ENCODE results near the gene FAM216A.
"Not testable (repeated sequence)": the region's sequence is repeated elsewhere in the genome, so short reads cannot be mapped to it uniquely, and the experiment has no call there.

Gene FAM216A, protein sequence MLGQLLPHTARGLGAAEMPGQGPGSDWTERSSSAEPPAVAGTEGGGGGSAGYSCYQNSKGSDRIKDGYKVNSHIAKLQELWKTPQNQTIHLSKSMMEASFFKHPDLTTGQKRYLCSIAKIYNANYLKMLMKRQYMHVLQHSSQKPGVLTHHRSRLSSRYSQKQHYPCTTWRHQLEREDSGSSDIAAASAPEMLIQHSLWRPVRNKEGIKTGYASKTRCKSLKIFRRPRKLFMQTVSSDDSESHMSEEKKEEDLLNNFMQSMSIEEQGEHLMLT

DNA sequence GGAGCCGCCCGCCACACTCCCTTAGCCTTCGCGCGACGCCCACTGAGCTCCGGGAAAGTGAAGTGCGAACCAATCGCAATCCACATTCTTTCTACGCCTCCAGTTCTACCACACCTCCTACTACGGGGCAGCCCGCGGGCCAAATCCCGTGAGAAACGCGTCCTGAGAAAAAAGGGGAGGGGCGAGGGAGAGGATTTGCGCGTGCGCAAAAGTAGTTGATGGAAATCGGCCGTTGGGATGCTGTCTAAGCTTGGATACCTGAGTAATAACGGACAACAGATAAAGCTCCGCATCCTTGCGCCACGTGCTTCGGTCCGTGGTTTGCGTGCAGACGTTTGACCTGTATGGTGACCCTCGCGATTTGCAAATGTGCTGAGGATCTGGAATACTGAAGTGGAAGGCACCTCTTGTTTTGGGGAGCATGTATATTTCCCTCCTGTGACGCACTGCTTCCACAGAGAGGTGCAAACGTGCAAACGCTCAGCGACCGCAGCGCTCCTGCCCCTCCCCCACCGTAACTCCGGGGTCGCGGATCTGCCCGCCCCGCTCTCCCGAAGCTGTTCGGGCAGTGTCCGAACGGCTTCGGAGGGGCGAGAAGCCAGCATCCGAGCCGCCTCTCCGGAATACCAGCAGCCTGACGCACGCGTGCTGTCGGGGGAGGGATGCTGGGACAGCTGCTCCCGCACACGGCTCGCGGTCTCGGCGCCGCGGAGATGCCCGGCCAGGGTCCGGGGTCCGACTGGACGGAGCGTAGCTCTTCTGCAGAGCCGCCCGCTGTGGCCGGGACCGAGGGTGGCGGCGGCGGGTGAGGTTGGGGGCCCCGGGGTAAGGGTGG lies at the start of gene FAM216A, which contains the start of gene GPN3:
FAM216A (plus strand) TSS at position 632 of the 835 bp plus-strand sequence; CDS start at position 663, 31 bp downstream.
GPN3 (minus strand) TSS at position 44 of the 835 bp plus-strand sequence. CDS start 54 bp downstream, outside the sequence.
- peak; percentile 92 to 93 for DNase-seq

DNA sequence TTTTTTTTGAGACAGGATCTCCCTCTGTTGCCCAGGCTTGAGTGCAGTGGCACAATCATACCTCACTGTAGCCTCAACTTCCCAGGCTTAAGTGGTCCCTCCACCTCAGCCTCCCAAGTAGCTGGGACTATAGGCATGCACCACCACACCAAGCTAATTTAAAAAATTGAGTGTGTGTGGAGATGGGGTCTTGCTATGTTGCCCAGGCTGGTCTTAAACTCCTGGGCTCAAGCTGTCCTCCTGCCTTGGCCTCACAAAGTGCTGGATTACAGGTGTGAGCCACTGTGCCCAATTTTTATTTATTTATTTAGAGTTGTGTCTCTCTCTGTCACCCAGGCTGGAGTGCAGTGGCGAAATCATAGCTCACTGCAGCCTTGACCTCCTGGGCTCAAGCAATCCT lies 48.0 kb upstream of the FAM216A start:
- not testable (repeated sequence) for DNase-seq

DNA sequence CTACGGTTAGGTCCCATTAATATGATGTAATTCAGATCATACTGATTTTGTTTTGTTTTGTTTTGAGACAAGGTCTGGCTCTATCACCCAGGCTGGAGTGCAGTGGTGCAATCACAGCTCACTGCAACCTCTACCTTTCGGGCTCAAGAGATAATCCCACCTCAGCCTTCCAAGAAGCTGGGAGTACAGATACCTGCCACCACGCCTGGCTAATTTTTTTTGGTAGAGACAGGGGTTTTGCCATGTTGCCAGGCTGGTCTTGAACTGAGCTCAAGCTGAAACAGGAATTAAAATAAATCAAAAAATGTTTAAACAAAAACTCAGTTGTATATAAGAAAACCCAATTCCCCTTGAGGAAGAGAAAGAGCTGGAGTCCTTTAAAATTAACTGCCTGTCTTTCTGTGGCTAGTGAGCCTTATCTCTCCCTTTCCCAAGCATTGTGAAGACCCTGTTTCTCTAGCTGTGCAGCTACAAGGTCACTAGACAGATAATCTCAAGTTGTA lies 47.4 kb upstream of the FAM216A start:
- DNase-seq = no peak

DNA sequence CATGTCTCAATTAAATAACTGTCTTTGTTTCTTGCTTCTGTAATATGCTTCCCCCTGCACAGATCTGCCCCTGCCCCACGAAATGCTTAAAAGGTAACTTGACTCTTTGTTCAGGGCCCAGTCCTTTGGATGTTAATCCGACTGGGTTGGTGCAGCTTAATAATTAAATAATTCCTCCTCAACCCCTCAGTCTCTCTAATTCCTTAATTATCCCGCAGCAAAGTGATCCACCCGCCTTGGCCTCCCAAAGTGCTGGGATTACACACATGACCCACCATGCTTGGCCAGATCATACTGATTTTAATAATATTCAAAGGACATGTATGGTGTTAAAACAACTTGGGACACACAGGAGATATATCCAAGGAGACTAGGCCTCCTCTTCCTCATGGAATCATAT lies 46.9 kb upstream of the FAM216A start:
- no peak for DNase-seq

DNA sequence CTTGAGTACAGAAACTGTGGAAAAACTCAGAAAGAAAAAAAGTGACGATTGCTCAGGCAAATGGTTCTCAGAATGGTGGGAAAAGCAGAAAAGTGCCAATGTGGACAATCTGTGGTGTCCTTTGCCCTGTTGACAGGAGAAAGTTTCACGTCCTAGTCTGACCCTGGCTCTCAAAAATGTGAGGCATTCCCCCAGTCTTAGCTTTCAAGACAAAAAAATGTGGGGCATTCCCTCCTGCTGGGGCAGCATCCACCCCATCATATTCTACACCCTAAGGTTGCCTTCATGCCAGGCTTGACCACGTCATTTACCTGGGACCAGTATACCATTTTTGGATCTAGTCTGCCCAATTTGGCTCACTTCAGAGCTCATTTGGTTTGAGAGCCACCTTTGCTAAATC lies 44.4 kb upstream of the FAM216A start:
- no peak for DNase-seq

DNA sequence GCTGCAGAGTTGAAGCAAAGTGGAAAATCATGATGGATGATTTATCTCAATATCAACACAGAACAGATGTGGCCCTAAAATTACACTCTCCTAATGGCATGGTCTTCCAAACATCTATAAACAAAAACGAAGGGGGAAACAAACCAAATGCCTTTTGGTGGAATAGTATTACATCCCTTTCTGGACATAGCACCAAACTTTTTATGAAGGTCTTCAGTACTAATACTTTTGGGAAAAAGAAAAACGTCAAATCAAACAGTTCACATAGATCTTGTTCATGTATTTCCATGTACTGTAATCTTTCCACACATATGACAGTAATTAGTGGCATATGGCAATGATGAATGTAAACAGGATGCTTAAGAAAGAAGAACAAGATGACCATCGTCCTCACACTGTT lies 42.2 kb upstream of the FAM216A start:
- DNase-seq = no peak

DNA sequence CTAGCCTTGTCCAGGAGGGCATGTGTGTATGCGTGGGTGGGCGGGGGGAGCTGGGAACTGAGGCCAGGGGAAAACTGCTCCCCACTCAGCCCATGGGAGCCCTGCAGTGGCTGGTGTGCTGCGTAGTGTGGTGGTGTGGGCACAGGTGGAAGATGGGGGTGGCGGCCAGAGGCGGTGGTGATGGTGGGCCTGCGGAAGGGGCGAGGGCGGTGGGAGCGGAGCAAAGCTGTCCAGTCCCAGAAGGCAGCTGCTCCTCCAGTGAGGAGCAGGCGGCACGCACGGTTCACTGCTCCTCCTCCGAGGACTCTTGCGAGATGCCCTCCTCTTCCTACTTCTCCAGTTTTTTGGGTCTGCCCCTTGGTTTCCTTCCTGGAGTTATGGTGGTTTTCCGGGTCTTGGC lies 39.0 kb upstream of the FAM216A start:
- not testable (repeated sequence) for DNase-seq

DNA sequence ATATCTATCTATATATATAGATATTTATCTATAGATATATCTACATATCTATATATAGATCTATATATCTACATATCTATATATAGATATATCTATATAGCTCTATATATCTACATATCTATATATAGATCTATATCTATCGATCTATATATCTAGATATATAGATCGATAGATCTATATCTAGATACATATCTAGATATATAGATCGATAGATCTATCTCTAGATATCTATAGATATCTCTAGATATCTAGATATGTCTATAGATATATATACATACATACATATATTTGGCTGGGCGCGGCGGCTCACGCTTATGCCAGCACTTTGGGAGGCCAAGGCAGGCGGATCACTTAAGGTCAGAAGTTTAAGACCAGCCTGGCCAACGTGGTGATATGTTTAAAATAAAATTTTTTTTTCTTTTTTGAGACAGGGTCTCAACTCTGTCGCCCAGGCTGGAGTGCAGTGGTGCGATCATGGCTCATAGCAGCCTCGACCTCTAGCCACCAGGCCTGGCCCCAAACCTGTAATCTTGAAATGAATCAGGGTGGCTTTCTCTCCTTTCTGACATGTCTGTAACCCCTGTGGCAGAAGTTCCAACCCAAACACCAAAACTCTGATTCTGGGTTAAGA lies 36.6 kb upstream of the FAM216A start:
- no peak for DNase-seq

DNA sequence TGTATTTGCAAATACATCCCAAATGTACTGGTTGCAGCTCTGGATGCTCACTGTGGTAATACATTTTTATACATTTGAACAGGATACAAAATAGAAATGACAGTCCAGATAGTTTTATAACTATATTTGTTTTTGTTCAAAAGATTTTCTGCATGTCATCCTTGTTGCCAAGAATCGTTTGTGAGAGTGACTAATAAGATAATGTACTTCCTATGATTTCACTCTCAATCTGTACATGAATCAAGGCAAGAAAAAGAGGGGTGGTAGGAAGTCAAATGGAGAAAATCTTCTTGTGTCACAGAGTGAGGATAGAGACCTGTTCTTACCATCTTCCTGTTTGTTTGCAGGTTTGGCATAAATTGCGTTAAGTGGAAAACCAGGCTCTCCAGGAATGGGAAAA lies 32.4 kb upstream of the FAM216A start:
- no peak for DNase-seq

DNA sequence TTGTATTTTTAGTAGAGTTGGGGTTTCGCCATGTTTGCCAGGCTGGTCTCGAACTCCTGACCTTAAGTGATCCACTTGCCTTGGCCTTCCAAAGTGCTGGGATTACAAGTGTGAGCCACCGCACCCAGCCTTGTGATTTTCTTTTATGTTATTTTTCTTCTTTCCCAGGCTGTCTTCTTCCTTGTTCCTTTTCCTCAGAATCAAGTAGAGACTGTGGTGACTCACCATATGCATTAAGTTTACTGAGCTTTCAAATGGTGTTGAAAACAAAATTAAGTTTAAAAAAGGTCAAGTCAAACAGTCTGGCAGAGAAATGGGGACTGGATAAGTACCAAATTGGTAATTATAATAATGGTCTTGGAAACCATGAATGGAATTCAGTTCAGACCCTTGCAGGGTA lies 24.2 kb upstream of the FAM216A start:
- DNase-seq = no peak

DNA sequence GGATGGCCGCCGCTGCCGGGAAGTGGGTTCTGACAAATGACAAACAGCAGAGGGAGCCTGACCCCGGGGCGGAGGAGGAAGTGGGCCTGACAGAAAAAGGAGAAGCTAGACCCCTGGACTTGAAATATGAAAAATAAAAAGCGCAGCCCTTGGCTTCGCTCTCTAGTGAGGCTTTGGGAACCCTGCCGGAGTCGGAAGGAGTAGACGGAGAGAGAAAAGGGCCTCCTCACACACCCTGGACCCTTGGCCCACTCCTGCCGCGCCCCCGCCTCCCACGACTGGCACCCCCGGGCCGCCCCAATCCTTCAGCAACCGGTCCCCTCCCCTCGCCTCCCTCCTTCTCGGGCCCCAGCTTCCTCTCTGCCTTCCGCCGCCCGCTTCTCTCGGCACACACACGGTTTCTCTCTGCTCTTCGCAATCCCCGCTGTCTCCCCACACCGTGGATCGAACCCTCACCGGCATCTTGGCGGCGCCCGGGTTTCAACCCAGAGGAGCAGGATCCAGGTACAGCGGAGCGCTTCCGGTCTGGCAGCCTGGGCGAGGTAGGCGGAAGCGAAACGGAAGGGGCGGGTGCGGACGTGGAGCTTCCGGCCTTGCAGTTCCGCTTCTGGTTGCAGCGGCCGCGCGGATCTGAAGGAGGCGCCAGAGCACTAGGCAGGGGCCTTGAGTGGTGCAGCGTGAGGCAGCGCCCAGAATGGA lies 18.7 kb upstream of the FAM216A start, which contains the start of gene ARPC3:
ARPC3 (minus strand) TSS at position 539 of the 699 bp plus-strand sequence; CDS start at position 462, 77 bp downstream.
- DNase-seq = peak; percentile 94 to 95

DNA sequence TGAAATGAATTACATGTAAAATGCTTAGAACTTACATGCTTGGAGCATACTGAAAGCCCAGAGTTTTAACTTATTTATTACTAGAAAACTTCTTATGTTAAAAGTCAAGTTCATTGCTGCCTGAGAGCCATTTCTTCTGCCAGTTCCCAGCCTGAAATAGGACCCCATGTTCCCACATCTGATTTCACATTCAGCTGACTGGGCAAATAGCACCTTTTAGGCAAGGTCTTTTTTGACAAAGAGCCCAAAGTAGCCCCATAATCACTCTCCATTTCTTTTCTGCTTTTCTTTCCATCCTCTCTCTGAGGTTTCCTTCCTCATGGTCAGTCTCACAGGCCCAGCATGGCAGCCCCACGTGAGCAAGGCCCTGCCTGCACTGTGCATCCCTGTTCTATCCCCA lies 17.4 kb upstream of the FAM216A start:
- DNase-seq = no peak

DNA sequence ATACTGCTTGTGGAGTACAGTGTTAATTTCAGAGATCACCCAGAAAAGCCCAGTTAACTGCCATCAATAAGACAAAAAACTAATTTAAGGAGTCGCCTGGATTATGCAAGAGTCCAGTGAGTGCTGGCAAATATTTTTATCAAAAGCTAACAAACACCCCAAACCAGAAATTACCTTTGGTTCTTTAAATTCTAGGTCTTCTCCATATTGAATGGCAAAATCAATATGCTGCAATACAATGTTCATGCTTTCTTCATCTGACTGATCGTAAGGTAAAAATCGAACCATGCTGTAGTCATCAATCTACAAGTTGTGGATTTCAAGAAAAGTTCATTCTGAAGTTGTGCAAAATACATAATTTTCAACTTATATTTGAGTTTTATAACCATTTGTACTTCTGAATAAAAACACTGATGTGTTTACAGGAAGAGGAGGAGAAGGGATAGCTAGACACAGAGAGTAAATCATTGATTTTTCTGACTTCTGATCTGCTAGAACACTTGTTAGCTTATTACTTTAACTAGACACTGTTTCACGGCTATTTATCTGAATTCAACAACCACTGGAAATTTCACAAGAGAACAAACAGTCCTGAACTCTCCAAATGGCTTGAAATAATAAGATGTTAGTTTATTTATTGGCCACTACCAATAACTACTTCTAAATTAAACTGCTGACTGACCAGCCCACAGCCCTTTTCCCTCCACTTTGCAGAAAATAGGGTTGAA lies 14.9 kb upstream of the FAM216A start:
- no peak for DNase-seq

DNA sequence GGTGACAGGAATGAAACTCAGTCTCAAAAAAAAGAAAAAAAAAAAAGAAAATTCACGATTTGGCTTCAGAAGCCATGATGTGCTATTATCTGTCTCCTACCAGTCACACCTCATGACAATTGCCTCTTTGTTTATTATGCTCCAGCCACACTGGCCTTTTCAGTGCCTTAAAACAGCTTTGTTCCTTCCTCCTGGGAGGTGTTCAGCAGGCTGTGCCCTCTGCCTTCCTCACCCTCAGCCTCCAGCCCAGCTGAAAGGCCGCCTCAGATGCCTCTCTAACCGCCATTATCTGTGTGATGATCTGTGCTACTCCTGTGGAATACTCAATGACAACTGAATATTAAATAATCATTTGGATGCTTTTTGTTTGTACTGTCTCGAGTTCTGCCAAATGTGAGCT lies 9.9 kb upstream of the FAM216A start:
- DNase-seq = no peak

DNA sequence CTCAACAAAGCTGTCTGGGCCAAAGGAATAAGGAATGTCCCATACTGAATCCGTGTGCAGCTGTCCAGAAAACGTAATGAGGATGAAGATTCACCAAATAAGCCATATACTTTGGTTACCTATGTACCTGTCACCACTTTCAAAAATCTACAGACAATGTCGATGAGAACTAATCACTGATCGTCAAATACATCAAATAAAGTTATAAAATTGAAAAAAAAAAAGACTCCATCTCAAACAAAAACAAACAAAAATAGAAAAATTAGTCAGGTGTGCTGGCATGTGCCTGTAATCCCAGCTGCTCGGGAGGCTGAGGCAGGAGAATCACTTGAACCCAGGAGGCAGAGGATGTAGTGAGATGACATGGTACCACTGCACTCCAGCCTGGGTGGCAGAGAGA lies 7.5 kb upstream of the FAM216A start:
- not testable (repeated sequence) for DNase-seq

DNA sequence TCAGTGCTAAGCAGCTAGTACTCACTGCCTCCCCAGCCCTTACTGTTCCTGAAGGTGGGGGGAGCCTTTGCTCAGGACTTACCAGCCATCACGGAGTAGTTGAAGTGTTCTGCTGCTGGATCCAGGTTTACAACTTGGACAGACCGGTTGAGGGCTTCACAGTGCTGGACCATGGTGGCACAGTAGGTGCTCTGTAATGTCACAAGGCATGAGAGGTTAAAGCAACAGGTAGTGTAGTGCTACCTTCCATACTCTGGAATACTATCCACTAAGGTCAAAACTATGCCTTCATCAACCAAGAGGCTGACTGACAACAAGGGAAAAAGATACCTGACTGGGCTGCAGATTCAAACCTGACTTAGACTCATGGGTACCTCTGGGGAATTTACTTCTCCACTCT lies 3.6 kb upstream of the FAM216A start:
- no peak for DNase-seq

DNA sequence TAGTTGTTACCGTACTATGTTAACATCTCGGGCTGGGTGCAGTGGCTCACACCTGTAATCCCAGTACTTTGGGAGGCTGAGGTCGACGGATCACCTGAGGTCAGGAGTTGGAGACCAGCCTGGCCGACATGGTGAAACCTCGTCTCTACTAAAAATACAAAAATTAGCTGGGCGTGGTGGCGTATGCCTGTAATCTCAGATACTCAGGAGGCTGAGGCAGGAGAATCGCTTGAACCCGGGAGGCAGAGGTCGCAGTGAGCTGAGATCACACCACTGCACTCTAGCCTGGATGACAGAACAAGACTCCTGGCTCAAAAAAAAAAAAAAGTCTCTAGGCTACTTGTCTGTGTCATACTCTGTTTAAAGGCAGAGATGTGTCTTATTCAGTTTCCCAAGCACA lies 2.9 kb upstream of the FAM216A start:
- not testable (repeated sequence) for DNase-seq

DNA sequence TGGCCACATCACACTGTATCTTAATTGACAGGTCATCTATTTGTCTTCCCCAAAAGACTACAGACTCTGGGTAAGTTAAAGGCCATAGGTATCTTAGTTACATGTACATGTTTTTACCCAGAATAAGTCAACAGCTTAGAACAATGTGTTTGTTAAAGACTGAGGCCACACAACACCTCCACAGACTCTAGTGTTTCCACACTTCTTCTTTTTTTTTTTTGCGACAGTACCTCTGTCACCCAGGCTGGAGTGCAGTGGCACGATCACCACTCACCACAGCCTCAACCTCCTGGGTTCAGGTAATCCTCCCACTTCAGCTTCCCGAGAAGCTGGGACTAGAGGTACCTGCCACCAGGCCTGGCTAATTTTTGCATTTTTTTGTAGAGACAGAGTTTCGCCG lies 1.9 kb upstream of the FAM216A start:
- DNase-seq = no peak

DNA sequence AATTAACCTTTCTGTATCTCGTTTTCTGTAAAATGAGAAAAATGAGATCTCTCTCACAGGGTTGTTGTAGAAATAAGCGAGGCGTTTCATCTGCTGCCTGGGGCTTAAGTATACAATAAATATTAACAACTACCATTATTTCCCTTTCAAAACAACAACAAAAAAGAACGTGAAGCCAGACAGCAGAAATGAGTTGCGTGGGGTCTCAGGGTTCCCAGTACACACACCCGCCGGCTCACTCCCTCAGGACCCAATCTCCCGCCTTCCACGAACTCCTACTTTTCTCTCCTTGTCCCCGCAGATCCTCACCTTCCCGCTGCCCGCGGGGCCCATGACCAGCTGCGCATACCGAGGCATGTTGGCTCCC lies 815 bp upstream of the FAM216A start:
- DNase-seq = no peak

DNA sequence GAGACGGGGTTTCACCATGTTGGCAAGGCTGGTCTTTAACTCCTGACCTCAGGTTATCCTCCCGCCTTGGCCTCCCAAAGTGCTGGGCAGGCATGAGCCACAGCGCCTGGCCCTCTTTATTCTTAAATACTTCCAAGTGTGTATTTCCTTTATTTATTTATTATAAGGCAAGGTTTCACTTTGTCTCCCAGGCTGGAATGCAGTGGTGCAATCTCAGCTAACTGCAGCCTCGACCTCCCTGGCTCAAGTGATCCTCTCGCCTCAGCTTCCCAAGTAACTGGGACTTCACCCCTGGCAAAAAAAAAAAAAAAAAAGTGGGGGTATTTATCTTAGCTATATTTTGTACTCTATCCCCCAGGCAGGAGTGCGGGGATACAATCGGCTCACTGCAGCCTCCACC lies 6.8 kb downstream of the FAM216A start:
- no peak for DNase-seq

DNA sequence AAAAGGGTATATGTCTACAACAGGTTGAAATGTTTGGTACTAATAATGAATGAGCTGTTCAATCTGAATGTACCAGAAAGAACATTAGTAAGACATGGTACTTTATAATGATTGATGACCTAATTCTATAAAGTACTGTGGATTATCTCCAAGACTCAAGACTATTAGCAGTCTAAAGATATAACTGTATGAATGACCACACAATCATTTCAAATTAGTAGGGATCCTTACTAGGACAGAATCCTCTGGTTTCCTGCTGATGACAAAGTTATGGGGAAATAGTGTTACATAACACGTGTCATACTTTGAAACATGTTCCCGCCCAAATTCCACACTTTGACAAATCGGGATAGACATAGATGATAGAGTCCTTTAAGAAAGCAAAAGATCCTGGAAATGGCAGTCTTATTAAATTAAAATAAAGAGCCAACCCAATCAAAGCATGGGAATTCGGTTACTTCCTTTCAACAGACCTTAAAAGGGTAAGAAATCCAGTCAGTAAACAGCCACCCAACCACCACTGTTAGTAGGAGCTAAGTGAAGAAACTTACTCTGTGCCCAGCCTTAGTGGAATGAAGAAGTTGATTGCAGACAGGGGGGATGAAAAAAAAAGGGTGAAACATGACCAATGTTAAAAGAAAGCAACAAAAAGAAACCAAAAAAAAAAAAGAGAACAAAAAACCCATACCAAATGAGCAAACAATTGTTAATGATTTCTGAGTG lies 30.5 kb downstream of the FAM216A start:
- no peak for DNase-seq
